Measurements from ENCODE around the gene CDY2B. TPM values are rescaled to one million over a fixed set of nuclear protein-coding genes. Genes with fewer than 3 reads are reported as not detected.
"Not testable (repeated sequence)": the region's sequence is repeated elsewhere in the genome, so short reads cannot be mapped to it uniquely, and the experiment has no call there.

Gene CDY2B, protein sequence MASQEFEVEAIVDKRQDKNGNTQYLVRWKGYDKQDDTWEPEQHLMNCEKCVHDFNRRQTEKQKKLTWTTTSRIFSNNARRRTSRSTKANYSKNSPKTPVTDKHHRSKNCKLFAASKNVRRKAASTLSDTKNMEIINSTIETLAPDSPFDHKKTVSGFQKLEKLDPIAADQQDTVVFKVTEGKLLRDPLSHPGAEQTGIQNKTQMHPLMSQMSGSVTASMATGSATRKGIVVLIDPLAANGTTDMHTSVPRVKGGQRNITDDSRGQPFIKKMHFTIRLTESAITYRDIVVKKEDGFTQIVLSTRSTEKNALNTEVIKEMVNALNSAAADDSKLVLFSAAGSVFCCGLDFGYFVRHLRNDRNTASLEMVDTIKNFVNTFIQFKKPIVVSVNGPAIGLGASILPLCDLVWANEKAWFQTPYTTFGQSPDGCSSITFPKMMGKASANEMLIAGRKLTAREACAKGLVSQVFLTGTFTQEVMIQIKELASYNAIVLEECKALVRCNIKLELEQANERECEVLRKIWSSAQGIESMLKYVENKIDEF
- total RNA-seq = not detected

GRCh38 chrY:17880120-17880519 lies at the start of gene CDY2B:
Gene CDY2B (minus strand): TSS chrY:17880220. CDS start chrY:17879892, 328 bp downstream.
- H3K9me3 Mint-ChIP-seq; H3K36me3 Mint-ChIP-seq (ENCODE audit: low read depth); H3K4me1 Mint-ChIP-seq; CTCF ChIA-PET; DNase-seq; H3K4me3 Mint-ChIP-seq; H3K27ac Mint-ChIP-seq; H3K27me3 Mint-ChIP-seq; POLR2A ChIA-PET: not testable (repeated sequence)

DNA sequence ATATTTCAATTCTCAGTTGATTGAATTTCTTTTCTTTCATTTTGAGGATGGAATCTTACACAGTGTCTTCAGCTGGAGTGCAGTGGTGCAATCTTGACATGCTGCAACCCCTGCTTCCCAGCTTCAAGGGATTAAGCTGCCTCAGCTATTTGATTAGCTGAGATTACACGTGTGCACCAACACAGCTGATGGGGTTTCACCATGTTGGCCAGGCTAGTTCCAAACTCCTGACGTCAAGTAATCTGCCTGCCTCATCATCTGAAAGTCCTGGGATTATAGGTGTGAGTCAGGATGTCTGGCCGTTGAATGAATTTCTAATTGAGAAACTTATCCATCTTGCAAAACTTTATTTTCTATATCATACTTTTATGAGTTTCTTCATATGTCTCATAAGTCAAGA lies 28.0 kb upstream of the CDY2B start:
- H3K4me3 Mint-ChIP-seq; H3K36me3 Mint-ChIP-seq (ENCODE audit: low read depth); H3K27ac Mint-ChIP-seq; H3K27me3 Mint-ChIP-seq; CTCF ChIA-PET; DNase-seq; H3K9me3 Mint-ChIP-seq; POLR2A ChIA-PET; H3K4me1 Mint-ChIP-seq: not testable (repeated sequence)

- H3K27ac Mint-ChIP-seq; CTCF ChIA-PET; H3K27me3 Mint-ChIP-seq; H3K4me3 Mint-ChIP-seq; H3K9me3 Mint-ChIP-seq; H3K4me1 Mint-ChIP-seq; POLR2A ChIA-PET; H3K36me3 Mint-ChIP-seq (ENCODE audit: low read depth); DNase-seq: not testable (repeated sequence)
These were observed 27.3 kb upstream of the CDY2B start for GRCh38 chrY:17907351-17907750.

GRCh38 chrY:17881697-17882096 lies 1.7 kb upstream of the CDY2B start:
- POLR2A ChIA-PET; H3K4me3 Mint-ChIP-seq; H3K4me1 Mint-ChIP-seq; H3K36me3 Mint-ChIP-seq (ENCODE audit: low read depth); H3K27ac Mint-ChIP-seq; H3K9me3 Mint-ChIP-seq; DNase-seq; CTCF ChIA-PET; H3K27me3 Mint-ChIP-seq: not testable (repeated sequence)

GRCh38 chrY:17876767-17877166 lies 3.3 kb downstream of the CDY2B start:
- CTCF ChIA-PET; H3K4me3 Mint-ChIP-seq; DNase-seq; H3K9me3 Mint-ChIP-seq; H3K4me1 Mint-ChIP-seq; POLR2A ChIA-PET; H3K27ac Mint-ChIP-seq; H3K36me3 Mint-ChIP-seq (ENCODE audit: low read depth); H3K27me3 Mint-ChIP-seq: not testable (repeated sequence)

GRCh38 chrY:17875401-17875800 lies 4.6 kb downstream of the CDY2B start:
- CTCF ChIA-PET; H3K27me3 Mint-ChIP-seq; POLR2A ChIA-PET; DNase-seq; H3K4me1 Mint-ChIP-seq; H3K9me3 Mint-ChIP-seq; H3K27ac Mint-ChIP-seq; H3K4me3 Mint-ChIP-seq; H3K36me3 Mint-ChIP-seq (ENCODE audit: low read depth): not testable (repeated sequence)

GRCh38 chrY:17871194-17871903 lies 8.7 kb downstream of the CDY2B start:
- H3K27ac Mint-ChIP-seq; H3K4me3 Mint-ChIP-seq; CTCF ChIA-PET; H3K4me1 Mint-ChIP-seq; DNase-seq; H3K27me3 Mint-ChIP-seq; POLR2A ChIA-PET; H3K36me3 Mint-ChIP-seq (ENCODE audit: low read depth); H3K9me3 Mint-ChIP-seq: not testable (repeated sequence)

DNA sequence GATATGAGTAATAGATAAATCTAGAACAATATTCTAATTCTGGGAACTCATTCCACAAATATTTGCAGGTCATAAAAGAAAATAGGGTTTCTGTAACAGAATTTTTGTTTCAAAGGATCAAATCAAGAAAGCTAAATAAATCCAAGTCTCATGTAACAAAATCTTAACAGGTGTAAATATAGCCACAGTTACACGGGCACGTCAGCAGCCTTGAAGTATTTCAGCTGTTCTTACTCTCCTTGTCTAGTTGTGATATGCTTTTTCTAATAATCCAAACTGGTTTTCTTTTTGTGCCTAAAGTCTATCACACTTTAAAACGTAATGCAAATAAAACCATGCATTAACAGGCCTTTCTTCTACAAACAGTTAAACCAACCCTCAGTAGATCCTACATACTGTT lies 9.3 kb downstream of the CDY2B start:
- H3K4me1 Mint-ChIP-seq; H3K4me3 Mint-ChIP-seq; CTCF ChIA-PET; H3K27me3 Mint-ChIP-seq; H3K36me3 Mint-ChIP-seq (ENCODE audit: low read depth); H3K9me3 Mint-ChIP-seq; DNase-seq; H3K27ac Mint-ChIP-seq; POLR2A ChIA-PET: not testable (repeated sequence)

DNA sequence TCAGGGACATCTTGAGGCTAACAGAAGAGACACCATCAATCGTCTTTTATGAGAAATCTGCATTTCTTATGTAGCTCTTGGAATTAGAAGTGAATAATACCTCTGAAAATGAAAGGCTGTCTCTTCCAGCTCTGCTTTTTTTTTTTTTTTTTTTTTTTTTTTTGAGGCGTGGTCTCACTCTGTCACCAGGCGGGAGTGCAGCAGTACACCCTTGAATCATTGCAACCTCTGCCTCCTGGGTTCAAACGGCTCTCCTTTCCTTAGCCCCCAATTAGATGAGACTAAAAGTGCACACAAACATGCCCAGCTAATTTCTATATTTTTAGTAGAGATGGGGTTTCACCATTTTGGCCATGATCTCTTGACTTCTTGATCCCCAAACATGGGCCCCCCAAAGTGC lies 12.2 kb downstream of the CDY2B start:
- H3K4me3 Mint-ChIP-seq; H3K27me3 Mint-ChIP-seq; H3K9me3 Mint-ChIP-seq; H3K4me1 Mint-ChIP-seq; CTCF ChIA-PET; POLR2A ChIA-PET; DNase-seq; H3K27ac Mint-ChIP-seq; H3K36me3 Mint-ChIP-seq (ENCODE audit: low read depth): not testable (repeated sequence)

DNA sequence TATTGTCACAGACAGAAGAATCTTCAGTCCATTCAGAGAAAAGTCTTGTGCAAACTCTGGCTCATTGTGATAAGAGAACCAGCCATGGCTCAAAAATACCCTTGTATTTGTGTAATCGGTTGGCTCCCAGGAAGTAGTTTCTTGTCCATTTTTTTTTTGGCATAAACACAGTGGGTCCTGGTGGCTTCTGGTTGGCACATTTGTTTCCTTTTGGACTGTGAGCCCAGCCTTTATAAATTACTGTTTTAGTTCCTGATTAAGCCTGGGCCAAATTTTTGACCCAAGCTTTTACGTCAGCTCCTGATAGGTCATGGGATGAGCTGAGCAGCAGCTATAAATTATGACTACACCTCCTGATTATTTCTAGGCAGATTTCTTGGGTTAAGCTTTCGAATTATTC lies 19.4 kb downstream of the CDY2B start:
- H3K27me3 Mint-ChIP-seq; H3K4me1 Mint-ChIP-seq; CTCF ChIA-PET; DNase-seq; POLR2A ChIA-PET; H3K9me3 Mint-ChIP-seq; H3K27ac Mint-ChIP-seq; H3K4me3 Mint-ChIP-seq; H3K36me3 Mint-ChIP-seq (ENCODE audit: low read depth): not testable (repeated sequence)

- H3K36me3 Mint-ChIP-seq (ENCODE audit: low read depth); DNase-seq; H3K4me1 Mint-ChIP-seq; H3K4me3 Mint-ChIP-seq; H3K9me3 Mint-ChIP-seq; H3K27ac Mint-ChIP-seq; H3K27me3 Mint-ChIP-seq; POLR2A ChIA-PET; CTCF ChIA-PET: not testable (repeated sequence)
These were observed 22.8 kb downstream of the CDY2B start for GRCh38 chrY:17856963-17857848.

DNA sequence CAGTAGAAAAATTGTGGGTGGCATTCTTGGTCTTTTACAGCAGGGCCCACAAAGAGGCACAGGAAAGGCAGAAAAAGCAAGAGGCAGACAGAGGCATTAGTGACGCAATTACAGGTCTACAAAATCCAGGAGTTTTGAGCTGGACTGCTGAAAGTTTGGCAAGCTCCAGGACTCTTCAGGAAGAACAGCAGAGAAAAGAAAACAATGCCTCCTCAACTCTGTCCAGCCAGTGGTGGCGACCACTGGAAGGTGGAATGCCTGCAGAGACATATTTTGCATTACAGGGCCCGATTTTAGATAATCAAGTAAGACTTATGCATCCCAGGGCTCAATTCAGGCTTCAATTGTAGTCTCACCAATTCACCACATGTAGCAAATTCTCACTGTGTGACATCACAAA lies 23.5 kb downstream of the CDY2B start:
- CTCF ChIA-PET; POLR2A ChIA-PET; H3K27ac Mint-ChIP-seq; H3K27me3 Mint-ChIP-seq; H3K4me3 Mint-ChIP-seq; H3K9me3 Mint-ChIP-seq; DNase-seq; H3K4me1 Mint-ChIP-seq; H3K36me3 Mint-ChIP-seq (ENCODE audit: low read depth): not testable (repeated sequence)

GRCh38 chrY:17849131-17849530 lies 30.9 kb downstream of the CDY2B start:
- CTCF ChIA-PET; H3K4me1 Mint-ChIP-seq; H3K4me3 Mint-ChIP-seq; H3K27me3 Mint-ChIP-seq; H3K9me3 Mint-ChIP-seq; H3K36me3 Mint-ChIP-seq (ENCODE audit: low read depth); H3K27ac Mint-ChIP-seq; POLR2A ChIA-PET; DNase-seq: not testable (repeated sequence)
